GM12892 (cell line): ENCODE results near the gene SEMA4F.

Experiments
- POLR2A ChIP-seq: IDR thresholded peaks from 2 replicates; pipeline ENCODE4 v1.6.1; 2011; ENCODE audit warnings: low read depth, low read length, control low read depth
- POLR2AphosphoS5 ChIP-seq: IDR thresholded peaks from 2 replicates; pipeline ENCODE4 v1.6.1; 2011; ENCODE audit warnings: low read depth, low read length, control low read depth
- TAF1 ChIP-seq: IDR thresholded peaks from 2 replicates; pipeline ENCODE4 v1.6.1; 2011; ENCODE audit warnings: low read depth, mild to moderate bottlenecking, control low read depth, low read length, borderline replicate concordance

DNA sequence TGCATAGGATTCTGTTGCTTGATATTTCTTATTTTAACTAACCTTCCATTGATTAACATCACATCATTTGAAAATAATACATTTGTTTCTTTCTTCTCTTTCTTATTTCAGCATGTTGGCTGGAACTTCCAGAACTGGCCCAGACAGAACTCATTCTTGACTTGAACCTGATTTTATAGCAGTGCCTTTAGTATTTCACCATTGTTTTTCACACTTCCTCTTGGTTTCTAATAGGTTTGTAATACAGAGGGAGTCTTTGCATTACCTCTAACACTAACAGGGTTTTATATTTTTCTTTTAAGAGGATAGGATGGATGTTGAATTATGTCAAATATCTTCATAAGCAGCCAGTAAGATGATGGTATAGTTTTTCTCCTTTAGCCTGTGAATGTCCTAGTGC is 39.2 kb downstream of the SEMA4F start:
- TF ChIP-seq POLR2A (no peak), TAF1 (no peak), POLR2AphosphoS5 (no peak)
